ENCODE data around the gene PSAT1.

DNA sequence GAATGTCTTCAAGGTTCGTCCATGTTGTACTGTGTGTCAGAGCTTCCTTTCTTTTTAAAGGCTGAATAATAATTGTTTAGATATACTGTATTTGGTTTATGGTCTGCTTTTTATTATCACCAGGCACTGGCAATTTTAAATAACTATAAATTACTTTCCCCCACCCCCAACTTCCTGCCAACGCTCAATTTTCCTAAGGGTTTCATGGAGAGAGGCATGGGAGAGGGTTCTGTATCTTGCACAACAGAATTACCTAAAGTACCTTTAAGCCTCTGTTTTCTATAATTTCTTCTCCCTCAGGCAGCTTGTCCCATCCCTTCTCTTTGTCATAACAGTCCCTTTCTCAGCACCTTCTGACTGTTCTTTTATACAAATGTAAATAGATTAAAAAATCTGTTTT is 10.4 kb downstream of the PSAT1 start:
- TF ChIP-seq CTCF (IDR thresholded peaks at IDR 0.05) (no peak), EP300 (IDR thresholded peaks at IDR 0.05) (no peak), POLR2AphosphoS5 (IDR thresholded peaks at IDR 0.05) (no peak), POLR2A (IDR thresholded peaks at IDR 0.05) (no peak)

All from gastroesophageal sphincter (tissue), 3 donors.